MM.1S (cell line): ENCODE measurements around the gene ITPRIP.

ENCODE experiments used
- DNase-seq: peaks from one replicate; pipeline ENCODE4 v3.0.0-alpha.2; 2015
- H2AFZ ChIP-seq: fragments of 300-600 bp; sonication (generic); 2 replicates; pipeline ENCODE4 v1.6.0; 2016; ENCODE audit warnings: antibody characterized with exemption, low read length
- H3F3A ChIP-seq: fragments of 300-600 bp; sonication (generic); 2 replicates; pipeline ENCODE4 v1.6.1; 2016; ENCODE audit warnings: mild to moderate bottlenecking, antibody characterized with exemption, low read length, moderate library complexity, mixed read lengths; ENCODE audit not compliant: insufficient read depth
- H3K27ac ChIP-seq: fragments of 300-600 bp; sonication (generic); 2 replicates; pipeline ENCODE4 v1.5.1; 2016; ENCODE audit warnings: mild to moderate bottlenecking, low read length
- H3K27me3 ChIP-seq: fragments of 300-600 bp; sonication (generic); replicated peaks from 2 replicates; pipeline ENCODE4 v1.6.0; 2016; ENCODE audit warnings: low read length; ENCODE audit not compliant: insufficient read depth
- H3K36me3 ChIP-seq: fragments of 300-600 bp; sonication (generic); replicated peaks from 2 replicates; pipeline ENCODE4 v1.6.1; 2016; ENCODE audit warnings: mild to moderate bottlenecking, low read length, mixed read lengths; ENCODE audit not compliant: insufficient read depth
- H3K4me1 ChIP-seq: fragments of 300-600 bp; sonication (generic); 2 replicates; pipeline ENCODE4 v1.6.1; 2016; ENCODE audit warnings: low read length, mixed read lengths
- H3K4me2 ChIP-seq: fragments of 300-600 bp; sonication (generic); 2 replicates; pipeline ENCODE4 v1.6.0; 2016; ENCODE audit warnings: low read depth, low read length
- H3K4me3 ChIP-seq: fragments of 300-600 bp; sonication (generic); 2 replicates; pipeline ENCODE4 v1.5.1; 2016; ENCODE audit warnings: low read length, mixed read lengths
- H3K79me2 ChIP-seq: fragments of 300-600 bp; sonication (generic); 2 replicates; pipeline ENCODE4 v1.6.1; 2016; ENCODE audit warnings: mixed run types, low read length, mixed read lengths
- H3K9ac ChIP-seq: fragments of 300-600 bp; sonication (generic); 2 replicates; pipeline ENCODE4 v1.6.1; 2016; ENCODE audit warnings: low read length, mixed read lengths
- H3K9me2 ChIP-seq: fragments of 300-600 bp; sonication (generic); replicated peaks from 2 replicates; pipeline ENCODE4 v1.6.1; 2016; ENCODE audit warnings: mild to moderate bottlenecking, low read length, mixed read lengths; ENCODE audit not compliant: insufficient read depth
- H3K9me3 ChIP-seq: fragments of 300-600 bp; sonication (generic); replicated peaks from 2 replicates; pipeline ENCODE4 v1.6.1; 2016; ENCODE audit warnings: mild to moderate bottlenecking, low read length, mixed read lengths; ENCODE audit not compliant: insufficient read depth
- H4K20me1 ChIP-seq: fragments of 300-600 bp; sonication (generic); 2 replicates; pipeline ENCODE4 v1.6.1; 2016; ENCODE audit warnings: mild to moderate bottlenecking, low read length, moderate library complexity, mixed read lengths; ENCODE audit not compliant: insufficient read depth
- EZH2 ChIP-seq: fragments of 300-600 bp; sonication (generic); optimal IDR thresholded peaks from 2 replicates; pipeline ENCODE3; 2017; ENCODE audit warnings: low read depth, mild to moderate bottlenecking, antibody characterized with exemption, low read length, mixed read lengths
- EZH2phosphoT487 ChIP-seq: fragments of 300-600 bp; sonication (generic); IDR thresholded peaks from 2 replicates; pipeline ENCODE4 v1.6.1; 2018; ENCODE audit warnings: antibody characterized with exemption, low read length
- TF ChIP-seq, protein P1 (sequence below): fragments of 300-600 bp; sonication (generic); IDR thresholded peaks from 2 replicates; pipeline ENCODE4 v1.5.1; 2016; ENCODE audit warnings: antibody characterized with exemption, low read length, mixed read lengths

The ITPRIP gene

DNA sequence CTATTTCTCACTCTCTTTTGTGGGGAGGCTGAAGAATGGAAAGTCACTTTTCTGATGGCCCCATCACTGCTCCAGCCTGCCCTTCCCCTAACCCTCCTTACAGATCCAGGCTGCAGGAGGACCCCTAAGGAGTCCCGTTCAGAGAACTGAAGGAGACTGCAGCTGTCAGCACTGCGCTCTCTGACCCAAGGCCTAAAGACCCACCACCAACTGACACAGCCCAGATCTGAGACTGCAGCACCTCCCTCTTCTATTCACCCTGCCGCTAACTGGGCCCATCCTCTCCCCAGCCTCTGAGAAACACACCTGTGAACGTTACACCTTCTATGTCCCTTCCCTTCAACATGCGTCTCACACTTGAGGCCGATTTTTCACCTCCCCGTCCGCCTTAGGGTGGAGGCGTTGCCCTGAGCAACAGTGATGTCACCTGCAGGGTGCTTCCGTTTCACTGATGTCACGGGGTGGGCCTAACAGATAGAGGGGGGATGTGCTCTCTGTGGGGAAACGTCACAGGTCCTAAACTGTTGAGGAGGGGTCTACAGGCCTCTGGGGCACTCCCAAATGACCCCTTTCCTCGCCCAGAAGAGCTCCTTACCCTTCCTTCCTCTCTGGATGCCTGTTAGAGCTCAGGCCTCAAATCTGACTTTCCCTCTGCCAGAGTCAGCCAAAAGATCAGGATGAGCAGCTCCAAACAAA lies 5.1 kb downstream of the ITPRIP start:
- H3K4me1 ChIP-seq: no peaks in the 10 kb centered on the region; the same call in 1 of the 2 replicates
- H3K9me2 ChIP-seq: no peaks in the 10 kb centered on the region
- no peak overlapping the region for H3K4me3 ChIP-seq
- H3K27ac ChIP-seq: no peak overlapping the region
- no peaks in the 10 kb centered on the region for H3K9me3 ChIP-seq
- TF ChIP-seq EZH2 (no peak), EZH2phosphoT487 (no peak)
- TF ChIP-seq, protein P1, sequence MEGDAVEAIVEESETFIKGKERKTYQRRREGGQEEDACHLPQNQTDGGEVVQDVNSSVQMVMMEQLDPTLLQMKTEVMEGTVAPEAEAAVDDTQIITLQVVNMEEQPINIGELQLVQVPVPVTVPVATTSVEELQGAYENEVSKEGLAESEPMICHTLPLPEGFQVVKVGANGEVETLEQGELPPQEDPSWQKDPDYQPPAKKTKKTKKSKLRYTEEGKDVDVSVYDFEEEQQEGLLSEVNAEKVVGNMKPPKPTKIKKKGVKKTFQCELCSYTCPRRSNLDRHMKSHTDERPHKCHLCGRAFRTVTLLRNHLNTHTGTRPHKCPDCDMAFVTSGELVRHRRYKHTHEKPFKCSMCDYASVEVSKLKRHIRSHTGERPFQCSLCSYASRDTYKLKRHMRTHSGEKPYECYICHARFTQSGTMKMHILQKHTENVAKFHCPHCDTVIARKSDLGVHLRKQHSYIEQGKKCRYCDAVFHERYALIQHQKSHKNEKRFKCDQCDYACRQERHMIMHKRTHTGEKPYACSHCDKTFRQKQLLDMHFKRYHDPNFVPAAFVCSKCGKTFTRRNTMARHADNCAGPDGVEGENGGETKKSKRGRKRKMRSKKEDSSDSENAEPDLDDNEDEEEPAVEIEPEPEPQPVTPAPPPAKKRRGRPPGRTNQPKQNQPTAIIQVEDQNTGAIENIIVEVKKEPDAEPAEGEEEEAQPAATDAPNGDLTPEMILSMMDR: no peak
- H3K9ac ChIP-seq: no peak overlapping the region
- no peaks in the 10 kb centered on the region for H3K27me3 ChIP-seq
- H3K79me2 ChIP-seq: peaks cover 93% of the 10 kb centered on the region
- no peaks in the 10 kb centered on the region for H3K36me3 ChIP-seq
- H3F3A ChIP-seq: peaks cover 15% of the 10 kb centered on the region
- no peaks in the 10 kb centered on the region for H4K20me1 ChIP-seq
- no peak overlapping the region for H2AFZ ChIP-seq
- no peak for DNase-seq
- no peak overlapping the region for H3K4me2 ChIP-seq

DNA sequence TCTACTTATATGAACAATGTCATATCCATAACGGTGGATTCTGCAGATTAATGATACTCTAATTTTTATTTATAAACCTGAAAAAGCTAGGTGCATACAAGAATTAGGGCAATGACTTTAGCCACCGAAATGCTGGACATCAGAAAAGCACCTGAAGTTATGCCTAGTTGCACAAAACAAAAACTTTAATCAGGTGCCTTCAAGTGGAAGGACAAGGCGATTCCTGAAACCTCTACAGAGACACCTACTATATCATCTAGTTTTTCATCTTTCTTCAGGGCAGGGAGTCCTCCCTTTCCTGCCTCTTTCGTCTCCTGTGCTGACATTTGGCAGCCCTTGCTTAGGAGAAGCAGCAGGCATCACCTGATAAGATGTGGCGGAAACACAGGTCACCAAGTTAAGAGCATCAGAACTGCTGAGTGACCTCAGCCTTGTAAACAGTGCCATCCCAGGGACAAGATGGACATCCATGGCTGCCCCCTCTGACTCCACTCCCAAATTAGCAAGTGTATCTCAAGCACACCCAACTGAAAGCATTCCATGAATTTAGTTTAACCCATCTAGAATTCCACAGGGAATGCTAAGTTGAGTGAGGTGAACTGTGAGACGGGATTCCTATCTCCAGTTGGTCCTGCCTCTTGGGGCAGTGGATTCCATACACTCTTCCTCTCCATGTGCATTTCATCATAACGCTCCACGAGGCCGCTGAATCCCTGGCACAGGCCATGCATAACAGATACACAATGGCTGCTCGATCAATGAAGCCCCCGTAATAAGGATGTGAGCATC lies 5.8 kb downstream of the ITPRIP start:
- Histone ChIP-seq H4K20me1 (no peaks in the 10 kb centered on the region), H3K27me3 (no peaks in the 10 kb centered on the region), H3K79me2 (peaks cover 96% of the 10 kb centered on the region), H3K4me2 (no peak overlapping the region), H3K4me3 (no peak overlapping the region), H3K36me3 (no peaks in the 10 kb centered on the region), H2AFZ (no peak overlapping the region), H3K9me2 (no peaks in the 10 kb centered on the region), H3K9ac (no peak overlapping the region), H3F3A (peaks cover 9% of the 10 kb centered on the region), H3K27ac (no peak overlapping the region), H3K9me3 (no peaks in the 10 kb centered on the region), H3K4me1 (no peaks in the 10 kb centered on the region; the same call in 1 of the 2 replicates)
- no peak for DNase-seq
- no peak for TF ChIP-seq EZH2
- TF ChIP-seq, protein P1: no peak
- no peak for TF ChIP-seq EZH2phosphoT487

- Histone ChIP-seq H3K27me3 (no peaks in the 10 kb centered on the region), H3K36me3 (no peaks in the 10 kb centered on the region), H2AFZ (no peak overlapping the region), H3K9me3 (no peaks in the 10 kb centered on the region), H3K4me2 (no peak overlapping the region), H3F3A (no peaks in the 10 kb centered on the region), H4K20me1 (no peaks in the 10 kb centered on the region), H3K4me1 (no peaks in the 10 kb centered on the region; the same call in 1 of the 2 replicates), H3K27ac (no peak overlapping the region), H3K4me3 (no peak overlapping the region), H3K9ac (no peak overlapping the region), H3K79me2 (peaks cover 95% of the 10 kb centered on the region), H3K9me2 (no peaks in the 10 kb centered on the region)
- TF ChIP-seq EZH2 (no peak), EZH2phosphoT487 (no peak)
- TF ChIP-seq, protein P1: no peak
- DNase-seq: no peak
Measured at GRCh38 chr10:104331208-104331838, 6.9 kb downstream of the ITPRIP start.
